H9 (cell line): ENCODE data around the gene DIRAS2. TPM values are rescaled to one million over a fixed set of nuclear protein-coding genes. Genes with fewer than 3 reads are reported as not detected.

Experiments
- DNase-seq: peaks from one replicate; pipeline ENCODE4 v3.0.0-alpha.2; 2017
- H2AFZ ChIP-seq: one replicate; pipeline ENCODE4 v1.6.1; 2013; ENCODE audit warnings: mild to moderate bottlenecking, low read length, control low read depth, moderate library complexity
- H2AK5ac ChIP-seq: 2 replicates; pipeline ENCODE4 v1.6.1; 2013; ENCODE audit warnings: low read length, control low read depth, mixed read lengths; ENCODE audit not compliant: insufficient read length
- H2BK120ac ChIP-seq: one replicate; pipeline ENCODE4 v1.6.1; 2013; ENCODE audit warnings: low read depth, mild to moderate bottlenecking, low read length, control low read depth, inconsistent platforms; ENCODE audit not compliant: poor library complexity, severe bottlenecking
- H2BK12ac ChIP-seq: 2 replicates; pipeline ENCODE4 v1.6.1; 2013; ENCODE audit warnings: low read length, control low read depth, mixed read lengths, low read depth; ENCODE audit not compliant: insufficient read length
- H2BK15ac ChIP-seq: 2 replicates; pipeline ENCODE4 v1.6.1; 2013; ENCODE audit warnings: low read depth, low read length, control low read depth
- H2BK20ac ChIP-seq: one replicate; pipeline ENCODE4 v1.6.1; 2013; ENCODE audit warnings: low read depth, mild to moderate bottlenecking, low read length, control low read depth, inconsistent platforms; ENCODE audit not compliant: poor library complexity, severe bottlenecking
- H2BK5ac ChIP-seq: 2 replicates; pipeline ENCODE4 v1.6.1; 2013; ENCODE audit warnings: low read length, control low read depth, mixed read lengths; ENCODE audit not compliant: insufficient read length
- H3K14ac ChIP-seq: 2 replicates; pipeline ENCODE4 v1.6.1; 2013; ENCODE audit warnings: low read length, control low read depth; ENCODE audit not compliant: insufficient read depth
- H3K18ac ChIP-seq: 2 replicates; pipeline ENCODE4 v1.6.1; 2013; ENCODE audit warnings: low read depth, mild to moderate bottlenecking, mixed read lengths, low read length, control low read depth; ENCODE audit not compliant: insufficient read length
- H3K23ac ChIP-seq: 2 replicates; pipeline ENCODE4 v1.6.1; 2013; ENCODE audit warnings: low read length, control low read depth, mixed read lengths, low read depth; ENCODE audit not compliant: insufficient read length
- H3K23me2 ChIP-seq: 2 replicates; pipeline ENCODE4 v1.6.1; 2013; ENCODE audit warnings: low read depth, mild to moderate bottlenecking, mixed read lengths, low read length, control low read depth; ENCODE audit not compliant: insufficient read length, poor library complexity, severe bottlenecking
- H3K27ac ChIP-seq: 2 replicates; pipeline ENCODE4 v1.5.1; 2013; ENCODE audit warnings: low read length, control low read depth, mixed read lengths, low read depth; ENCODE audit not compliant: insufficient read length
- H3K27me3 ChIP-seq: 2 replicates; pipeline ENCODE4 v1.6.1; 2013; ENCODE audit warnings: low read length, control low read depth, inconsistent platforms; ENCODE audit not compliant: insufficient read depth
- H3K4ac ChIP-seq: 2 replicates; pipeline ENCODE4 v1.6.1; 2013; ENCODE audit warnings: low read depth, mild to moderate bottlenecking, control low read depth, inconsistent platforms, low read length, moderate library complexity
- H3K4me1 ChIP-seq: 2 replicates; pipeline ENCODE4 v1.6.1; 2013; ENCODE audit warnings: low read length, control low read depth, inconsistent platforms; ENCODE audit not compliant: insufficient read depth
- H3K4me2 ChIP-seq: 2 replicates; pipeline ENCODE4 v1.6.1; 2013; ENCODE audit warnings: low read length, control low read depth, mixed read lengths; ENCODE audit not compliant: insufficient read length, insufficient read depth
- H3K56ac ChIP-seq: 2 replicates; pipeline ENCODE4 v1.6.1; 2013; ENCODE audit warnings: low read depth, mild to moderate bottlenecking, mixed read lengths, low read length, control low read depth; ENCODE audit not compliant: insufficient read length
- H3K79me1 ChIP-seq: 2 replicates; pipeline ENCODE4 v1.6.1; 2013; ENCODE audit warnings: low read depth, mild to moderate bottlenecking, moderate library complexity, low read length, control low read depth, inconsistent platforms; ENCODE audit not compliant: insufficient read depth, poor library complexity, severe bottlenecking
- H3K79me2 ChIP-seq: 2 replicates; pipeline ENCODE4 v1.6.1; 2013; ENCODE audit warnings: low read length, control low read depth, inconsistent platforms; ENCODE audit not compliant: insufficient read depth
- H3K9ac ChIP-seq: 2 replicates; pipeline ENCODE4 v1.6.1; 2013; ENCODE audit warnings: low read length, control low read depth, mixed read lengths; ENCODE audit not compliant: insufficient read length; ENCODE audit errors: extremely low read depth
- H3K9me3 ChIP-seq: one replicate; pipeline ENCODE4 v1.6.1; 2013; ENCODE audit warnings: low read depth, low read length, inconsistent platforms; ENCODE audit not compliant: control insufficient read depth
- H3T11ph ChIP-seq: one replicate; pipeline ENCODE4 v1.6.1; 2013; ENCODE audit warnings: mild to moderate bottlenecking, low read length, control low read depth, inconsistent platforms
- H4K20me1 ChIP-seq: one replicate; pipeline ENCODE4 v1.6.1; 2013; ENCODE audit not compliant: control insufficient read depth, insufficient read length, insufficient read depth
- H4K5ac ChIP-seq: 2 replicates; pipeline ENCODE4 v1.6.1; 2013; ENCODE audit warnings: low read depth, mild to moderate bottlenecking, mixed read lengths, low read length, control low read depth; ENCODE audit not compliant: insufficient read length
- H4K8ac ChIP-seq: replicated peaks from 2 replicates; pipeline ENCODE4 v1.6.1; 2013; ENCODE audit warnings: low read length, control low read depth, mixed read lengths, low read depth; ENCODE audit not compliant: insufficient read length
- H4K91ac ChIP-seq: 2 replicates; pipeline ENCODE4 v1.6.1; 2013; ENCODE audit warnings: low read depth, mild to moderate bottlenecking, moderate library complexity, mixed read lengths, low read length, control low read depth; ENCODE audit not compliant: insufficient read length
- H3K27ac Mint-ChIP-seq, 3 experiments: 2 replicates in 2 of 3; 3 replicates in 1 of 3; pipeline ENCODE4 v1.8.0; 2020 to 2021; ENCODE audit warnings: mixed read lengths in 3 of 3, mild to moderate bottlenecking in 1 of 3, moderate library complexity in 1 of 3
- H3K27me3 Mint-ChIP-seq: 2 replicates; pipeline ENCODE4 v1.8.0; 2021; ENCODE audit warnings: low read depth, mild to moderate bottlenecking, moderate library complexity, mixed read lengths
- H3K36me3 Mint-ChIP-seq, 3 experiments: 2 replicates in 2 of 3; 3 replicates in 1 of 3; pipeline ENCODE4 v1.8.0; 2020 to 2021; ENCODE audit warnings: low read depth in 3 of 3, mixed read lengths in 3 of 3; ENCODE audit not compliant: insufficient read depth in 1 of 3
- H3K4me1 Mint-ChIP-seq, 2 experiments: 2 replicates each; pipeline ENCODE4 v1.8.0; 2020; ENCODE audit warnings: mixed read lengths in 2 of 2
- H3K4me3 Mint-ChIP-seq, 2 experiments: 2 replicates in 1 of 2; 3 replicates in 1 of 2; pipeline ENCODE4 v1.8.0; 2020 to 2021; ENCODE audit warnings: mild to moderate bottlenecking in 2 of 2, mixed read lengths in 2 of 2, moderate library complexity in 1 of 2
- H3K9me3 Mint-ChIP-seq, 2 experiments: 2 replicates in 1 of 2; 3 replicates in 1 of 2; pipeline ENCODE4 v1.8.0; 2020; ENCODE audit warnings: mild to moderate bottlenecking in 2 of 2, mixed read lengths in 2 of 2, moderate library complexity in 1 of 2
- CTCF ChIP-seq: fragments of 200-600 bp; sonication (generic); conservative IDR thresholded peaks from 3 replicates; pipeline ENCODE4 v1.8.0; 2021; ENCODE audit warnings: antibody characterized with exemption, mild to moderate bottlenecking
- WGBS: extraction: QIAGEN DNeasy Blood & Tissue Kit; methylation state at CpG from one replicate; pipeline ENCODE4 v1.1.7; 2013; ENCODE audit warnings: missing lambda C conversion rate, low lambda C conversion rate, mixed read lengths; ENCODE audit not compliant: insufficient read length; ENCODE audit errors: extremely low coverage; 5-methylcytosine and 5-hydroxymethylcytosine counted together
- total RNA-seq: library from RNA; stranded (reverse); gene quantifications from 2 replicates; pipeline ENCODE4 v1.2.1, GENCODE V29; 2021

Gene DIRAS2
- total RNA-seq, 1 experiment from 2014 or later: not detected

DNA sequence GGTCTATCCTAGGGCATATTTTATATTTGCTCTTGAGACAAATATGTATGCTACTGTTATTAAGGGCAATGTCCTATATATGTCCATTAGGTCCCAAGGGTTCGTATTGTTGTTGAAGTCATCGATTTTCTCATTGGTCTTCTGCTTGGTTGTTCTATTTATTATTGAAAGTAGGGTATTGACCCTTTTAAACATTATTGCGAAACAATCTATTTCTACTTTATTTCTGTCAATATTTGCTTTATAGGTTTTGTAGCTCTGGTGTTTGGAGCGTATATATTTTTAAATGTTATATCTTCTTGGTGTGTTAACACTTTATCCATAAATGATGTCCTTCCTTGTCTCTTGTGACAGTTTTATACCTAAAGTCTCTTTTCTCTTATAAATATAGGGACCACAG, 16.2 kb upstream of the DIRAS2 start:
- H3K36me3 Mint-ChIP-seq: no peaks in the 10 kb centered on the region; a peak in 1 of 7 replicates
- DNase-seq: no peak
- Histone ChIP-seq H4K91ac (no peak overlapping the region), H4K5ac (no peak overlapping the region), H3K9ac (no peak overlapping the region), H3K4ac (no peak overlapping the region), H2BK15ac (no peak overlapping the region), H2BK20ac (no peak overlapping the region), H3K23me2 (no peaks in the 10 kb centered on the region), H3K27ac (no peak overlapping the region), H2BK120ac (no peak overlapping the region), H2AFZ (no peak overlapping the region), H3K27me3 (no peaks in the 10 kb centered on the region), H2BK5ac (no peak overlapping the region), H3K4me2 (no peak overlapping the region), H3K79me1 (no peaks in the 10 kb centered on the region), H3K9me3 (no peaks in the 10 kb centered on the region), H4K20me1 (no peaks in the 10 kb centered on the region), H2BK12ac (no peak overlapping the region), H3T11ph (no peak overlapping the region), H3K56ac (no peak overlapping the region), H3K4me1 (no peaks in the 10 kb centered on the region), H3K18ac (no peak overlapping the region), H3K14ac (no peak overlapping the region), H2AK5ac (no peak overlapping the region), H3K79me2 (no peaks in the 10 kb centered on the region), H3K23ac (no peak overlapping the region), H4K8ac (no peak overlapping the region)
- WGBS: no CpG with 5 or more reads among the region's 4 CpGs
- no peak for TF ChIP-seq CTCF
- no peaks in the 10 kb centered on the region; the same call in 1 of the 2 replicates for H3K27me3 Mint-ChIP-seq
- no peak overlapping the region for H3K27ac Mint-ChIP-seq
- no peaks in the 10 kb centered on the region; a peak in 1 of 4 replicates for H3K4me1 Mint-ChIP-seq
- no peaks in the 10 kb centered on the region for H3K9me3 Mint-ChIP-seq
- H3K4me3 Mint-ChIP-seq: no peak overlapping the region
